GM18517 (cell line): ENCODE measurements around the gene TRMT61A.

Experiments used
- ATAC-seq: cut with Tn5 transposase; IDR thresholded peaks from one replicate; pipeline ENCODE4 v1.9.1; 2021; ENCODE audit warnings: mild to moderate bottlenecking, moderate library complexity; ENCODE audit not compliant: unreplicated experiment

The TRMT61A gene

DNA sequence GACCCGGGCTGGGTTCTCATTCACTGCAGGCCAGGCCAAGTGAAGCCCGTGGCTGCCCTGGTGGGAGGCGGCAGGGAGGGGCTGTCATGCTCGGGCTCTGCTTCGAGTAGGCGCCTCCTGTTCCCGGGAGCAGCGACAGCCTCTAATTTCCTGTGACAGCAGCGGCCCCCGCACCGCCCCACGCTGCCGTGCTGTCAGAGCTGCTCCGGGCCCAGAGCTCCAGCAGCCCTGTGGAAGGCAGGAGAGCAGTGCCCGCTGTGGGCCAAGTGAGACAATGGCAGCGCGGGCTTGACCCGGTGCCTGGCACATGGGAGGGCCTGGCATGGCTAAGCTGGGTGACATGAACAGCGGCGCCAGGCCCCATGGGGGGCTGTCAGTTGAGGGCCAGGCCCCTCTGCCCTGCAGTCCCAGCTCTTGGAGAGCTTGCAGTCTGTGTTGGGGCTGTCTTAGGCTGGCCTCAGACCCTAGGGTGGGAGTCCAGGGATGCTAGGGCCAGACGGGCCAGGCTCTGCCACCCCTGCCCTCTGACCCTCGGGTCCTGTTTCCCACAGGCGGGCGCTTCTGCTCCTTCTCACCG, 5.1 kb downstream of the TRMT61A start:
- ATAC-seq, result no peak

DNA sequence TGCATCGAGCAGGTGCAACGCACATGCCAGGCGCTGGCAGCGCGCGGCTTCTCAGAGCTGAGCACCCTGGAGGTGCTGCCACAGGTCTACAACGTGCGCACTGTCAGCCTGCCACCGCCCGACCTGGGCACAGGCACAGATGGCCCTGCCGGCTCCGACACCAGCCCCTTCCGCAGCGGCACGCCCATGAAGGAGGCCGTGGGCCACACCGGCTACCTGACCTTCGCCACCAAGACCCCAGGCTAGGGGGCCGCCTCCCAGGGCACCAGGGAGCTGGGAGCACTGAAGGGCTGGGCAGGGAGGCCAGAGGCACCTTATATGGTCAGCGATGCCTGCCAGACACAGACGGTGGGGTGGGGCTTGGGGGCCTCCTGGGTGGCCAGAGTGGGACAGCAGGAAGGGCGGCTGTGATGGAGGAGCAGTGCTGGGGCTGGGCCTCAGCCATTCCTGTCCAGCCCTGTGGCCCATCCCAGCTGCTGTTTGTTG, 5.6 kb downstream of the TRMT61A start:
- ATAC-seq, result no peak

DNA sequence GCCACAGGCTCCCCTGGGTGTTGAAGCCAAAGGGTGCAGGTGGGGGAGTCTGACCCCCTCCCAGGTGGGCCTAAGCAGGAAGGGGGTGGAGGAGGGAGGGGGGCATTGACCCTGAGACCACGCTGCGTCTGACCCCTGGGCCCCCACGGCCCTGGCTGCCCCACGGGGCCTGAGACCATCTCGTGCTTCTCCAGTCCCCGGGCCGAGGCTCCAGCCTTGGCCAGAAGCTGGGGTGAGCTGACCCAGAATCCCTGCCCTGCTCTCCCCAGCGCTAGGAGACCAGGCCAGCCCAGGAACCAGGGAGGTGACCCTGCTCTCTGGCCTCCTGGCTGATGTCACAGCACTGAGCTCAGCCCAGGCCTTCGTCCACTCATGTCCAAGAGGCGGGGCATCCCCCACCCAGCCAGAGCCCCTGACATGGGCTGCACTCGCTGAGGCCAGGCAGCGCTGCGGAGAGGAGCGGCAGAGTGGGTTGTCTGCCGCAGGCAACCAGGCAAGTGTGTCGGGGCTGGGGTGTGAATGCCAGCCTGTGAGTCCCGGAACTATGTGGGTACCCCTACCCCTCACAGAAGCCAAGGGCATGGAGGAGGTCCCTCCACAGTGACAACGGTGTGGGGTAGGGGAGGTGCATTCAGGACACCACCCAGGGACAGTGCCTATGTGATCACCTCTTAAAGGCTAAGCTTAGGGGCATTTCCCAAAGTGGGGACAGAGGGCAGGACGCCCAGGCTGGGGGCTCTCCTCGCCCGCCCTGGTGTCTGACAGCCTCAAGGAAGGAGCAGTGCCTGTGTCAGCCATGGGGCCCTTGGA, 6.3 kb downstream of the TRMT61A start:
- ATAC-seq, result no peak

DNA sequence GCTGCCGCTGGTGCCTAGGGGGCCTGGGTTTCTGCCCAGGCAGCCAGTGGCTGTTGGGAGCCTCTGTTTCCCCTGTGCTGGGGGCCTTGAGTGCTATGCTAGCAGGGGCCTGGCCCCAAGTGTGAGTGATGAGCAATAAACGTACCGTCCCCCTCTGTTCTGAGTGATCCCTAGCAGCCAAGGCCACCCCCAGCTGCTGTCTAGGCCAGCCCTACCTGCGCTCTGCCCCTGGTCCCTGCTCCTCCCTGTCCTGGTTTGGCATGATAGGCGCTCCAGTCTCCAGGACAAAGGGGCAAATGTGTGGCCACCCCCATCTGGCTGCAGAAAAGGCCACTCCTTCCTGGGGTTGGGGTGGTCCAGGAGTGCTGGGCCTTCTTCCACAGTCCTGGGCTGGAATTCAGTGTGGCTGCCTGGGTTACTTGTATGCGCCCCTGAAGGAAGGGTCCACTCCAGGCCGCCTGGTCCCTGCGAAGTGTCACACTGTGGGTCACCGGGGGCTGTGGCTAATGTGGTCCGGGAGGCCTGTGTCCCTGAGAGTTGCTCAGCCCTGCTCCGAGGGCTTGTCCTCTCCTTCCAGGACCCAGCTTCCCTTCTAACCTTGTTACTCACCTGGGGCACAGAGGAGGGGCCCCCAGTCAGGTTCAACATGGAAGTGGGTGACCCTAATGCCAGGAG, 7.0 kb downstream of the TRMT61A start:
- ATAC-seq, result no peak

DNA sequence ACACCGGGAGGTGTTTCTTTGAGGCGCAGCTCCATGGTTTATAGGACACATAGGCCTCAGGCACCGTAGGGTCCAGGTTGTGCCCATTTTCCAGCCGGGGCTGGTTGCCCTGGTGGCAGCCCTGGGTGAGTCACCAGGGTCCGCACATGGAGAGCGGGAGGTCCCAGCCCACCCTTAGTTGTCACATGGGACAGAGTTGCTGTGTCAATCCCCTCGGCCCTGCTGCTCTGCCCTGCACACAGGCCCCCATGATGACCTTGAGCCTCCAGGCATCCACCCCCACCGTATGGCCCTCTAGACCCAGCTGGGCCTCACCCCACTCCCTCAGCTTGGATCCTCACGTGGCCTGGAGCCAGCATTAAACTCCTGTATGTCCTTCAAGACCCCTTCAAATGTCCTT, 7.7 kb downstream of the TRMT61A start:
- ATAC-seq, result no peak

DNA sequence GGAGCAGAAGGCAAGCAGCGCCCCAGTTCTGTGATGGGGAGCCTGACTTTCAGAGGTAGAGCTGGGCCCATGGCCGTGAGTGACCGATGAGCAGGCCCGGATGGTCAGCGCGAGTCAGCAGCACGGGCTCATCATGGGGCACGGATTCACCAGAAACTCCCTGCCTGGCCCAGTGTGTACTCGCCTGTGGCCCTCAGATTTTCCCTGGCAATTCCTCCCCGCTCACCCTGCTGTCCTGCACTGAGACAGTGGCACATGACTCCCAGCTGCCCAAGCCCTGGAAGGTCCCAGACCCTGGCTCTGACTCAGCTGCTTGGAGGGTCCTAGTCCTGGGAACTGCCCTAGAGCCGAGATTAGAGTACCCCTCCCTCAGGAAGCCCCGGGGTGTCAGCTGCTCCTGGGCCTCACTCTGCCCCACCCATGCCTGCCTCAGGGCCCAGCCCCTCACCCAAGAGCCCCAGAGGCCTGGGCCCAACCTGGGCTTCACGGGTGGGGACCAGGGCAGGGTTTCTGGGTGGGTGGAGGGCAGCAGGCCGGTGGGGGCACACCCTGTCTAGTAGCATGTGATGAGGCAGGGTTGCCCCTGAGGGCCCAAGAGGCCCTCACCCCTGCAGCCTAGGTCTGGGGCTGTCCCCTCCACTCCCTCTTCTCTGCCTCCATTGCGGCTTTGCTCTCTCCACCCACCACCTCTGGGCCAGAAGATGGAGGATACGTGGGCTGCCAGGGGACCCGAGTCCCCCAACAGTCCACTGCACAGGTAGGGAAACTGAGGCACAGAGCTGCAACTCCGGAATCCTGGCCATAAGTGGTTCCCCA, 8.4 kb downstream of the TRMT61A start:
- ATAC-seq, result no peak

DNA sequence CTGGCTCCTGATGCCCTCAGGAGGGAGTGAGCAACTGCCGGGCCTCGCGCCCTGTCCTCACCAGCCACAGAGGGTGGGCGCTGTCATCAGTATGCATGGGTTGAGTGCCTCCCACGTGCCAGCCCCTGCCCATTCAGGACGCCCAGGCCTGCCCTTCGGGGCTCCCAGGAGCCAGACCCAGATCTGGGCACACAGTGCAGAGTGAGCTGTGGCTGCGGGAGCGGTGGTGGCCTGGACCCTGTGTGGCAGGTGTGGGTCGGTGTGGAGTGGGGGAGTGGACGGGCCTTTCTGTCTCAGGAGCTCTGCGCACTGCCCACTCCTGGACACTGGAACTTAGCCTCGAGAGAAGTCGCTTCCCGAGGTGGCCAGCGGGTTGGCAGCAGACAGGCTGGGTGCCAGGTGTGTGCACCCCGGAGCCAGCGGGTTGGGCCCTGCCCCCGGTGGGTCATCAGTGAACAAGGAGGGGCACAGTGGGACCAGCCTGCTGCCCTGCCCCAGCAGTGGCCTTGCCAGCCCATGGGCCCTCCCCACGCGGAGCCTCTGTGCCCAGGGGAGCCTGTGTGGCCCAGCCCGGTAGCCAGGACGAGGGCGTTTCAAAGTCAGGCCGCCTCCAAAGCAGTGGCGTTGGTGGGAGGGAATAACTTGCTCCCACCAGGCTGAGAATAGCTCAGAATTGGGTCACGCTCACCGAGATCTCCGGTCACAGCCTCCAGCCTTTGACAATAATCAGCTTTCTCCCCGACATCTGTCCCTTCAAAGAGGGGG, 9.5 kb downstream of the TRMT61A start:
- no peak for ATAC-seq

DNA sequence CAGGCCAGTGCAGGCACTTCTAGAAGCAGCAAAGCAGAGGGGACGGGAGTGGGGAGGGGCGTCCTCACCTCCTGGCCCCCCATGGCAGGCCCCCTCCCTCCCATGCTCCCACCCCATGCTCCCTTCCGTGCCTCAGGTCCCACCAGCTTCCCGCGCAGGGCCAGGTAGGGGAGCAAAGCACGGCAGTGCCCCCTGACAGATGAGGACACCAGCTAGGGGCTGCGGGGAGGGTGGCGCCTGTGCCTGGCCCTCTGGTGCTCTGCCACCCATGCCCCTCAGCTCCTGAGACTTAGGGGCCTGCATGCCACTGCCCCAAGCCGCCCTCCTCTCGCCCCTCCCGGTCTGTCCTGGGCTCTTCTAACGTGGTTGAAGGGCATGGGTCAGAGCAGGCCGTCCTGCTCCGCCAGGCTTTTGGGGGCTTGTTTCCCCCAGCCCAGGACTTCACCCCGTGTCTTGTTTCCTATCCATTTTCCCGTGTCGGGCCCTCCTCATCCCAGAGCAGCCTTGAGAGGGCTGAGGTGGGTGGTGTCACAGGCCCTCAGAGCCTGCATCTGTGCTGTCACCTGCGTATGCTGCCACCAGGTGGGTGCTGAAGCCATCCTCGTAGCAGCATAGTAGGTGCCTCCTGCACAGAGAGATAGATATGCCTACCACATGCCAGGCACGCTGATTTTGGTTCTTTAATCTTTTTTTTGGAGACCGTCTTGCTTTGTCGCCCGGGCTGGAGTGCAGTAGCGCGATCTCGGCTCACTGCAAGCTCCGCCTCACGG, 10.2 kb downstream of the TRMT61A start:
- no peak for ATAC-seq

DNA sequence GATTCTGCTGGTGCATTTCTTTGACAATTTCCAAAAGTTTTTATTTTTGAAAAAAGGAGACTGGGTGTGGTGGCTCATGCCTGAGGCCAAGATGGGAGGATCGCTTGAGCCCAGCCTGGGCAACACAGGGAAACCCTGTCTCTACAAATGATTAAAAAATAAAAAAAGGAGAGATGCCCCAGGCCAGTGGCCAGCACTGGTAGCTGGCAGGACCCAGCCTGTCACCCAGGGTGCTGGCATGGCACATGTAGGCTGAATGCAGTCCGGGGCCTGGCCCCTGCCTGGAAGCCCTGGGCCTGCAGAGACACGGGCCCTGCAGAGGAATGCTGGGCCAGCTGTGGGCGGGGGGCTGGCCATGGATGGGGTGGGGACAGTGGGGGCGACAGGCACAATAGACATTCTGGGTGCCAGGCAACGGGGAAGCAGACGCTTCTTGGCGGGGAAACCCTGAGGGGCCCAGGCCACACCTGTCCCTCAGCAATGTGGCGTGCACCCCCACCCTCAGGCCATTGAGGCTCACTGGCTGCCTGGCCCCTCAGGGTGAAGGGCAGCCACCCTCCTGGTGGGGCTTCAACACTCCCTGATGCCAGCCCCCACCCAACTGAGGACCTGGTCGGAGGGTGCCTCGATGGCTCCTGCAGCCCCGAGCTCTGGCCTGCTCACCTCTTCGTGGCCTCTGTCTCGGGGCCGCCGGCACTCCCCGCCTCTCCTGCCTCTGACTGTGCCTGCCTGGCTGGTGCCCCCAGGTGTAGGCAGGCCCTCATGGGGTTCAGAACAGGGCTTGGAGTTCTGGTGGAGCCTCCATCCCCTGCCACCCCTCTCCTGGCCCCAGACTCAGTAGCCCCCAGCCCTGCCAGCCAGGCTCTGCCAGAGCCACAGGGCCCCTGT, 12.1 kb downstream of the TRMT61A start:
- ATAC-seq, result no peak

DNA sequence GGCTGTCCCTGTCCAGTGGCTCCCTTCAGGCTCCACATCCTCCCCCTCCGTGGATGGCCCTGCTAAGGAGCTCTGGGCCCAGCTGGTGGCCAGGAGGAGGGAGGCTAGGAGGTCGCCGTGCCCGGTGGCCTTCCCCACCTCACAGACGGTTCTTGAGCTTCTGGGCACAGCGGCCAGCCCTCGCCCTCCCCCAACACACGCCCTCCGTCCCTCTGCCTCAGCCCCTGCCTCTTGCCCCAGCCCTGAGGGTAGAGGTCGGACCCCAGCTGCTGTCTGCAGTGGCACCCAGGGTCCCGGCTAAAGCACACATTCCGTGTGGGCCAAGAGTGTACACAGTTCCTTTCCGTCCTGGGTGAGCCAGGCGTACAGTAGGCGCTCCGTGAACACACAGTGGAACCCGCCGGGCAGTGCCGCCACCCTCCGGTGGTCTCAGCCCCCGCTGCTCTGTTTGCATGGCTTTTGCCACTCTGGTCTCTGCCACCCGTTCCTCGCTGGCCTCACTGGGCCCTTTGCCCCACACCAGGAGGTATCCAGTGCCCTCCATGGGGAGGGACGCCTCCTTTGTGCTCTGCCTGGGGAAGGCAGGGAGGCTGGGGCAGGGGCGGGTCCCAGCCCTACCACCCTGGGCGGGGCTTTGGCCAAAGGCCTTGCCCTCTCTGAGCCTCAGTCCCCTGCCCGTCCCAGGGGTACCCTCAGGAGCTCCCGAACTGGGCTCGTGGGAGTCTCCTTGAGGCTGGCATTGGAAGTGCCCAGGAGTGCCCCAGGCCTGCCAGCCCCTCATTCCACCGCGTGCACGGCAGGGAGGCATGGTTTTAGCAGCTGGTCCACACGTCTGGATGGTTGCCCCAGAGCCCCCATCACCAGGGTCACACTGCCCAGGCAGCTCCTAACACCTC, 13.0 kb downstream of the TRMT61A start:
- ATAC-seq, result no peak

DNA sequence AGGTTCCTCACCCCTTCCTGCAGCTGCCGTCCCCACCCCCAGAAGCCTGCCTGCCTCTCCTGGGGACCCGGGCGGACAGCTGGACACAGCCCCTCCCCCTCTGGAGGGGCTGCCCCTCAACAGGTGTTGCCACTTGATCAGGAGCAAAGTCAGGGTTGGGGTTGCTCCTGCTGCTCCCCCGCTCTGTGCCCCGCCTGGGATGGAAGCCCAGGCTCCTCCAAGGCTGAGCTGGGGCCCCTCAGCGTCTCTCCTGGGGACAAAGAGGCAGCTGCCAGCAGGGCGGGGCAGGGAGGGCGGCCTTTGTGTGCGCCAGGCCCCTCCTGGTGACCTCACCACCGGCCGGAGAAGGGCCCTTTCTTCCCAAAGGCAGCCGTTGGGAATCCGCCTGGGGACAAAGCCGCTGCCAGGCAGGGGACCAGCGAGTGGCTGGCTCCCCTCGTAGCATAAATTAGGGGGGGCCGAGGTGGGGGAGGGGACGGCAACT, 13.7 kb downstream of the TRMT61A start:
- ATAC-seq, result no peak

DNA sequence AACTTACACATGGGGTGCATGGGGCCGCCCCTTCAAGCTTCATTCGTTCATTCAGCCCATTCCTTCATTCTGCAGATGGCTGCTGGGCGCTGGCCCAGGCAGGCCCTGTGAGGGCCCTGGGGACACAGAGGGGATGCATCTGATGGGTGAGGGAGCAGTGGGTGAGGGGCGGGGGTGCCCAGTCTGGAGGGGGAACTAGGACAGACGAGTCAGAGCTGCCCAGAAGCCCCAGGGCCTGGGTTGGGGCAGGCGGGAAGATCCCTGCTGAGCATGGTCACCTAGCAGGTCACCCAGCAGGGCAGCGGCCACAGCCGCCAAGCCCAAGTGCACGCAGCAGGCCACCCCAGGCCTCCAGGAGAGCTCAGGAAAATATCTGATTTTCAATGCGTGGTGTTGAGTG, 14.1 kb downstream of the TRMT61A start:
- ATAC-seq, result no peak

DNA sequence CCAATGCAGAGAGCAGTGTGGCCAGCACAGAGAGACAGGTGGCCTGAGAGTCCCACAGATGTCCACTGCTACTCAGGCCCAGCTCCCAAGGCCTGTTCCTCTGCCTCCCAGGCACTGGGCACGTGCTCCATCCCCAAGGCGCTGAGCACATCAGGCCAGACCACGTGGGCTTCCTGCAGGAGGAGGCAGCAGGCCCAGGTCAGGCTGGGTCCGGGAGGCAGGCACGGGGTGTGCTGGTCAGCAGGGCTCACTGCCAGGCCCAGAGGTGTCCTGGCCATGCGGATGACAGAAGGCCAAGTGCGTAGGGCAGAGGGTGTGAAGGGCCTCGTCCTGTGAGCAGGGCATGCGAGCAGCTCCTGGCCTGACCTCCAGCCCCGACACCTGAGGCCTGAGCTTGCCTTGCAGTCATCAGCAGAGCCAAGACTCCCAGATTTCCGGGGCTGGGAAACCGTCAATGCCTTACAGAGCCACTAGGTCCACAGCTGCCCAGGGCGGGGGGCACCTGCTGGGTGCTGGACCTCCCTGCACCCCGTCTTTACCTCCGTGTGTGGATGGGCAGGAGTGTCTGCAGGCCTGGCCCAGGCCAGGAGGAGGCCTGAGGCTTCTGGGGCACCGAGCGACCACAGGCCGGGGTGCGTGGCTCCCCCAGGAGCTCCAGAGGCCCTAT, 14.9 kb downstream of the TRMT61A start:
- no peak for ATAC-seq

DNA sequence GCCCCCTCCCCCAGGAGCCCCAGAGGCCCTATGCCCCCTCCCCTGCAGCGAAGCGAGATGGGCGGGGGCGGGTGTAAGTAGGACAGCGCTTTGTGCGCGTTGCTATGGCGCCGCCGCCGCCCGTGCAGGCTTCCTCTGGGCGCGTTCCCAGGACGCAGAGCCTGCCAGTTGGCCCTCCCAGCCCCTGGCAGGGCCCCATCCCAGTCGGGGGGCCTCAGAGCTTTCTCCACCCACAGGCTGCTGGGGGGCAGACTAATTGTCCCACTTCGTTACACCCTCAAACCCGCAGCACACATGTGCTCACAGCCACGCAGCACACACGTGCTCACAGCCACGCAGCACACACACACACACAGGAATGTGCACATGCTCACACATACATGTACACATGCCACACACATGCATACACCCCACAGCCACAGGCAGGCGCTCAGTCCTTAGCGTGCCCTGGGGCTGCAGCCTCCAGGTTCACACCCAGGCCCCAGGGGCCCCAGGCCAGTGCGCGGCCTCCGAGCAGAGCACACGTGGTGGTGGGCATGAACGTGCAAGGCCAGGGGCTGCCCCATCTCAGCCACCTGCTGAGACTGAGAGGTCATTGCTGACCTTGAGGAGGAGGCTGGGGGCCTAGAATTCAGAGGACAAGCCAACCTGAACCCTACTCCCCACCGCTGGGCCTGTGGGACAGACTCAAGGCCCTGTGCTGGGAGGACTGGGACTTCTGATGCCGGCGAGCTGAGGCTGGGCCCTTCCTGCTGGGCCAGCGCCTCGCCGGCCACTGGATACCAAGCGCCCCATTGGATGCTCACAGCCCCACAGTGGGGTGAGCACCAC, 15.6 kb downstream of the TRMT61A start:
- no peak for ATAC-seq

DNA sequence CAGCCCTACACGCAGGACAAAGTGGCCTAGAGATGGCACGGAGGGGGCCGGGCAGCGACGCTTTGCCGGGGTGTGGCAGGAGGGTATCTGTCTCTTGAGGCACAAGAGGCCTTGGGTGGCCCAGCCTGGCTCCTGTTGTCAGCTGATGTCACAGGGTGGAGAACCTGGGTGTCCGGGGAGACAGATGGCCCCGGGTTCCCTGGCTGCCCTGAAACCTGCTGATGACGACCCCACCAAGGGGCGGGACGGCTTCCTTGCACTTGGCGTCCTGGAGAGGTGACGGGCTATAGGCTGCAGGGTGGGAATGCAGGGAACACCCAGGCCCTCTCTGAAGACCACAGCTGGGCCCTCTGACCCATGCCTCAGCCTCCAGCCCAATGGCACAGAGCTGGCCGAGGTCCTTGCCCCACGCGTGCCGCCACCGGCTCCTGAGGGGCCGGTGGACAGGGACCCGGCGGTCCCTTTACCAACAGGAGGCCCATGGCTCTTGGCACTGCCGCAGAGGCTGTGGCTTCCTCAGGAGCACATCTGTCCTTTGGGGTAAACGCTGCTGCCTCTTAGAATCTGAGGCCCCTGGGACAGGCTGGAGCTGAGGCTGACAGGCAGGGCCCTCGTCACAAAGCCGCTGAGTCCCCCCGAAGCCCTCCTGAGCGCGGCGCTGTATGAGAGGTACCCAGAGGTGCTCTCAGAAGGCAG, 16.4 kb downstream of the TRMT61A start:
- no peak for ATAC-seq
